D721Med (cell line): ENCODE data around the gene USP6NL.

Source experiments
- DNase-seq: peaks from one replicate; pipeline ENCODE4 v3.0.0; 2011; ENCODE audit warnings: low spot score; ENCODE audit not compliant: insufficient read length
- FAIRE-seq: peaks from 2 replicates; lab custom pipeline; 2011; peaks lifted over from hg19 to GRCh38; lab: Jason Lieb, UNC
- TF ChIP-seq, protein P1 (sequence below): IDR thresholded peaks from 2 replicates; pipeline ENCODE4 v1.5.1; 2012; ENCODE audit warnings: mild to moderate bottlenecking, control low read depth; ENCODE audit not compliant: insufficient read depth; ENCODE audit errors: missing control alignments

The USP6NL gene

GRCh38 chr10:11609052-11609451, 2.4 kb downstream of the USP6NL start:
- TF ChIP-seq, protein P1, sequence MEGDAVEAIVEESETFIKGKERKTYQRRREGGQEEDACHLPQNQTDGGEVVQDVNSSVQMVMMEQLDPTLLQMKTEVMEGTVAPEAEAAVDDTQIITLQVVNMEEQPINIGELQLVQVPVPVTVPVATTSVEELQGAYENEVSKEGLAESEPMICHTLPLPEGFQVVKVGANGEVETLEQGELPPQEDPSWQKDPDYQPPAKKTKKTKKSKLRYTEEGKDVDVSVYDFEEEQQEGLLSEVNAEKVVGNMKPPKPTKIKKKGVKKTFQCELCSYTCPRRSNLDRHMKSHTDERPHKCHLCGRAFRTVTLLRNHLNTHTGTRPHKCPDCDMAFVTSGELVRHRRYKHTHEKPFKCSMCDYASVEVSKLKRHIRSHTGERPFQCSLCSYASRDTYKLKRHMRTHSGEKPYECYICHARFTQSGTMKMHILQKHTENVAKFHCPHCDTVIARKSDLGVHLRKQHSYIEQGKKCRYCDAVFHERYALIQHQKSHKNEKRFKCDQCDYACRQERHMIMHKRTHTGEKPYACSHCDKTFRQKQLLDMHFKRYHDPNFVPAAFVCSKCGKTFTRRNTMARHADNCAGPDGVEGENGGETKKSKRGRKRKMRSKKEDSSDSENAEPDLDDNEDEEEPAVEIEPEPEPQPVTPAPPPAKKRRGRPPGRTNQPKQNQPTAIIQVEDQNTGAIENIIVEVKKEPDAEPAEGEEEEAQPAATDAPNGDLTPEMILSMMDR, result no peak
- DNase-seq (no peak), FAIRE-seq (no peak)

DNA sequence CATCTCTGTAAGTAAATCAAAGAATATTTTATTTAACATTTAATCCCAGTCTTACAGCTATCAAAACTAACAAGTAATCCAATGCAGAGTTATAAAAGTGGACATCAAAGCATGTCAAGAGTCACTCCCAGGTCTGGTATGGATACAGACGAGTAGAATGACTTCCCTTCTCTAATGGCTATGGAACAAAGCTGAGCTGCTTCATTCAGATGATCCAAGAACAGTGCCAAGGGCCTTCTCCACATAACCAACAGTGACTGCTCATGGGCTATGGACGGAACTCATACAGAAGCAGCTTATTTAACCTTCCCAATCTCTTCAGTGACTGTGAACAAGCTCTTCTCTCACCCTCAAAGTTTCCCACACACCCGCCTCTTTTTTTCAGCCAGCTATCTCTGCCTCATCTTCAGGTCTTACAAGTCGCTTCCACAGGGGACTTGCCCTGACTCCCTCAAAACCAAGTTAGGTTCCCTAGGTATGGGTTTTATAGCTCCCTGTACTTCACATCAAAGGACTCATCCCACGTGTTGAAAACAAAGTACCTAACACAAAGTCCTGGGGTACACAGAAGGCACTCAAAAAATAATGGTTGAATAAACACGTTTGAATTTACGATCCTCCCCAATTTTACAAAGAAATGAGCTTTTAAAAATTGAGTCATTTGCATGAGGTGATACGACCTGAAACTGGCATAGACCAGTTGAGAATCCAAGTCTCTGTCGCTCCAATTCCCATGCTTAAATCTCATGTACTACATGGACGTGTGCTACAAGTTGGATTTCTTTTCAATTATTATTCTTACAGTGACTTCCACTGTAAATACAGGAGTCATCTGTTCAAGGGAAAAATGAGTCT, 3.1 kb downstream of the USP6NL start:
- FAIRE-seq, result no peak
- DNase-seq, result no peak

GRCh38 chr10:11605807-11606408, 5.5 kb downstream of the USP6NL start:
- FAIRE-seq (no peak), DNase-seq (no peak)
- TF ChIP-seq, protein P1, result no peak

More for the DNA sequence above, 3.1 kb downstream of the USP6NL start:
- TF ChIP-seq, protein P1, result no peak

DNA sequence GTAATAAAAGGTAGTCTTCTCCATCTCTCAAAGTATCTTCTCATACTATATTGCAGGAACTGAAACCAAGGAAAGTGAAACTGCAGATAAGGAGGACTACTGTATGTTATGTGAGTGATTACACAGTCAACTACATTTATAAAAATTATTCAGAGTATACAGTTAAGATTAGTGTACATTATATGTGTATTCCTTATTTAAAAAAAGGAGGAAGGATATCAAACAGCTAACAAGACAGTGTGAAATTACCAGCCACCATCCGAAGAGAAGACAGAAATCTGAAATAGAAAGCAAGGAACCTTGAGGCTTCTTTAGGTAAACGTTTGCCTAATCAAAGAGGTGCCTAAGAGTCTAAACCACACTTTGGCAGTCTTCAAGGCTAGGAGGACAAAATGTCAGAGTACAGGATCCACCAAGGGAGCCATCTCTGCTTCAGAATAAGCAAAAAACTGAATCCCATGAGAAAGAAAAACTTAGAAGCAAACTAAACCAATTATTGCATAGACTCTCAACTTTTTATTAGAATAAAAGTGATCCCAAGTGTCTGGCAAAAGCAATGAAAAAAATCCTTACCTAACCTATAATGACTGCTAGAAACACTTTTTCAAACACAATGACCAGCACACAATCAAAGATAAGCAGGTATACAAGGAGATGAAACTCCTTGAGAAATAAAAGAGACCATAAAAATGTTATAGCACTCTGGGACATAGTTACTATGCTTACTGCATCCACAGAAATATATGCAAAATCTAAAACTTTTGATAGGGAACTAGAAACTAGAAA, 6.4 kb downstream of the USP6NL start:
- FAIRE-seq (no peak), DNase-seq (no peak)
- TF ChIP-seq, protein P1, result no peak

DNA sequence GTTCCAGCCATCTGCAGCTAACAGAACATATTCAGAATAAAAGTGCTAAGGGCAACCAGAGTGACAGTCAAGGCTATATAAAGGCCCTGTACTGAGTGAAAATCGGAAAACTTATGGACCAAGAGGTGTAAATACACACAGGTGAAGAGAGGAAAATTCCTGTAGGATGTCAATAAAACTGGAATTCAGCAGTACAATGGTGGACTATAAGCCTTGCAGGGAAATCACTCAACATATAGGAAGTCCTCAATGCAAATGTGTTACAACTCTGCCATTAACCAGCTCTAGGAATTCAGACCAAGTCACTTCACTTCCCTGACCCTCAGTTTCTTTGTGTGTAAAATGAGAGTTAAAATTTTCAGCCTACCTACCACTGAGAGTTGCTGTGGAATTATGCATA, 7.7 kb downstream of the USP6NL start:
- TF ChIP-seq, protein P1, result no peak
- DNase-seq (no peak), FAIRE-seq (no peak)

- TF ChIP-seq, protein P1, result no peak
- DNase-seq (no peak), FAIRE-seq (peak; percentile 44)
Measured at GRCh38 chr10:11602919-11603523, 8.4 kb downstream of the USP6NL start.
